Testis (tissue), 2 donors: Measurements from ENCODE around the gene C22orf23.

Experiments used
- CTCF ChIP-seq, 3 experiments: fragments of 450-650 bp in 2 of 3; fragments of 200-600 bp in 1 of 3; sonication (generic) in 1 of 3; IDR thresholded peaks; one replicate each; pipeline ENCODE4 v1.5.1; 2016 to 2019; ENCODE audit warnings: antibody characterized with exemption in 3 of 3, mild to moderate bottlenecking in 2 of 3, moderate library complexity in 1 of 3
- POLR2A ChIP-seq: fragments of 450-650 bp; IDR thresholded peaks from one replicate; pipeline ENCODE4 v1.6.1; 2017; ENCODE audit warnings: antibody characterized with exemption, mild to moderate bottlenecking, moderate library complexity

- TF ChIP-seq POLR2A = no peak
- no peak for TF ChIP-seq CTCF (IDR thresholded peaks at IDR 0.05)
Observed at GRCh38 chr22:37913233-37913721, 40.1 kb downstream of the C22orf23 start.
